CD4-positive, alpha-beta T cell treated with Interleukin-17A for 4 hours (primary cell): ENCODE data around the gene KLF7.
"Not testable (repeated sequence)": the region's sequence is repeated elsewhere in the genome, so short reads cannot be mapped to it uniquely, and the experiment has no call there.

Experiments
- DNase-seq: peaks from one replicate; pipeline ENCODE4 v3.0.0-alpha.2; 2020; ENCODE audit warnings: mixed read lengths

The KLF7 gene

GRCh38 chr2:207048416-207048815, 117.3 kb downstream of the KLF7 start:
- DNase-seq, result no peak

DNA sequence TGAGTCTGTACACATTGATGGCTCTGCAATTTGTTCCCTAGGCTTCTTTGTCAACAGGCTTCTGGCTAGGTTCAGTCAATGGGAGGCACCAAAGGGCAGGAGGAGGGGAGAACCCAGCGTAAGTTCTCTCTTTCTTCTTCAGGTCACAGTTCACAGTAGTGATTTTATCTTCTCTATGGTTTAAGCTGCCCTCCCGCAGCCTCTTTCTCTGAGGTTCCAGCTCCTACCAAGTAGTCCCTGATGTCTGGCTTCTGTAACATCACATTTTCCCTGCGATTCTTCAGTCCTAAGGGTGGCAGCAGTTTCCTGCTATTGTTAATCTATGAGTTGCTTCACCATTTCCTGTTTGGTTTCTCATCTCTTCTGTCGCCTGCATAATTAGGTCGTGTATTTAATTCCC, 119.0 kb downstream of the KLF7 start:
- peak; percentile 51 for DNase-seq

GRCh38 chr2:207045531-207045930, 120.2 kb downstream of the KLF7 start:
- no peak for DNase-seq

DNA sequence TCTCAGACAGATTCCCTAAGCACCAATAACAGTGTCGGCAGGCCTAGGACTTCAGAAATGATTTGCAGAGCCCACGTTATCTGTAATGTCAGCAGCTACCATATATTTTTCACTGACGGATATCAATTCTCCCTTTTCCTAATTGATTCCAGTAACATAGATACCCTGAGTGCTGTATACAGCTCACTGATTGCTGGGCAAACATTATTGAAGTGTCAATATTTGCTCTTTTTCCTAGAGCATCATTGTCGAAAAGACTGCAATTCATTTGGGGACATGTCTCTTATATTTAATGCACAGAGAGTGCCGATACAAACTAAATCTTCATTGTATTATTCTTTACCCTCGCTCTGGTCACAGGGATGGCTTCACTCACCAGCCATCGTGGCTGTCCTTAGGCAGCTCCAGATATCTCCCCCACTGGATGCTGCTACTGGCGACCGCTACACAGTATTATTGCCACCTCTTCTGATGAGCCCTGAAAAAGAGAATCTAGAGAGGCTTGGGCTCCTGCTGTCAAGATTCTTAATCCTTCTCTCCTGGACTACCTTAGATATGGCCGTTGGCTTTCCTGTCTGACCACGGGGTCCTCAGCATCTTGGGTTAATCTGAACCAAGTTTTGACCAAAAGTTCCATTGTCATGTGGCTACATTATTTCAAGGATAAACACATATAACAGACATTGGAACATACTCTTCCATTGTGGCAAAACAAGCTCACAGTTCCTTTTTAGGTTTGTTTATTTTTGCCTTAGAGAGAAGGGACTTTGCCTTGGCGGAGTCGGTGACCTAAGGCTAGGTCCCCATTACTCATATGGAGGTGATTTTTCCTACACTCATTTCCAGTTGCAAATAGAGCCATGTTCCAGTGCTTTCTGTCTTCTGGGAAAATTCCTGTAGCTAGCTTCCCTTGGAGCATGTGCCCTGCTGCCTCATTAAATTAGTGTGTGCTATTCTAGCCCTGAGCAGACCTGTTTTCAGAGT, 121.1 kb downstream of the KLF7 start:
- no peak for DNase-seq

GRCh38 chr2:207042841-207043240, 122.9 kb downstream of the KLF7 start:
- DNase-seq, result no peak

DNA sequence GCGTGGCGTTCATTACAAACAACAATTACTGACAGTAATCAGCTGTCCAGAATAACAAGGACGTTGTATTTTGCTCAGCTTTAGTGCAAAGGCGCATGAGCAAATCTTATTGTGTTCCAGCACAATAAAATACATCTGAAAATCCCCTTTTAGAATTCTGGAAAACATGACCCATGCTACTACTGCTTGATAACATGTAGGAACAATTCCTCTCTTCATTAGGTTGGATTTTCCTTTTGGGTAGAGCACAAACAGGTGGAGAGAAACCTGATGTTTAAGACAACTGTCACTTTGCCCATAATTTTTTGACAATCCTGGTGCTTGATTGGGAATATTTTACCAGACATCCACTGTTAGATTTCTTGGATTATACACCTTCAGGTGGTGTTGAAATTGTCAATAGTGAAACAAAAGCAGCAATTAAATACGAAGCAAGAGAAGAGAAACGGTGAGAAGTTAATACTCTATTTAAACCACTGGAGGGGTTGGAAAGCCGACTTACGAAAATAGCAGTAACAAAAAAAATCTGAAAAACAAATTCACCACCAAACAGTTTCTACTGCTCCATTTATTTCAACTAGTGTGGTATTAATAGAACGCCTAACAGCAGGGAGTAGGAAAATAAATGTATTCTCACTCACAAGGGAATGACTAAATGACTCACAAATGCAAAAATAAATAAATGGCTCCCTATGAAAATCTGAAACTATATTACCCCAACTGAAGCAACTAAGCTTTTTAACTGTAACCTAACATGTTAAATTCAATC, 123.8 kb downstream of the KLF7 start:
- no peak for DNase-seq

- DNase-seq, result no peak
These were observed 124.5 kb downstream of the KLF7 start for GRCh38 chr2:207041279-207041678.

DNA sequence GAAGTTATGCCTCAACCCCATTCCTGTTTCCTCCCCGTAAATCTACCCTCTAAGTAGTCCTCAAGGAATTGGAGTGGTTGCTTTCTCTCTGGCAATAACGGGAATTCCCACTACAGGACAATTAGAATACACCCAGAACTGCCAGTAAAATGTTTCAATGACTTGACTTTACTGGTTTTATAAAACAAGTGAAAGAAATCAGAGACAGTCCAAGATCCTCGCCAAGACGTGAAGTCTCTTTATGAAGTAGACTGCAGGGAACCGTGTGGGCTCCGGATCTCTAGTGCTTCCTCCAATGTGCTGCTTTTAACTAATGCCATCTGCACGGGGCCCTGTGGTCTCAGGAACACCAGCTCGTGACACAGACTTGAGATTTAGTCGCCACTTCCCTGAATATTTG, 125.1 kb downstream of the KLF7 start:
- DNase-seq, result no peak

- DNase-seq, result no peak
These were observed 126.5 kb downstream of the KLF7 start for GRCh38 chr2:207039225-207039624.

GRCh38 chr2:207038299-207038698, 127.4 kb downstream of the KLF7 start:
- no peak for DNase-seq

DNA sequence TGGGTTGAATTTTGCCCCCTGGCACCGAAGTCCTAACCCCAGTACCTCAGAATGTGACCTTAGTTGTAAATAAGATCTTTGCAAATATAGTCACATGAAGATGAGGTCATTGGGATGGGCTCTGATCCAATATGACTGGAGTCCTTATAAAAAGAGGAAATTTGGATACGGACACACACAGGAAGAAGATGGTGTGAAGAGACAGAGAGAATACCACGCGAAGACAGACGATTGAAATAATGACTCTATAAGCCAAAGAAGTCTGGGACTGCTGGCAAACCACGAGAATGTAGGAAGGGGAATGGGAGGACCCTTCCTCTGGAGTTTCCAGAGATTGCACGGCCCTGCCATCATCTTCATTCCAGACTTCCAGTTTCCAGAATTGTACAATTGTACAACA, 127.9 kb downstream of the KLF7 start:
- DNase-seq, result no peak

DNA sequence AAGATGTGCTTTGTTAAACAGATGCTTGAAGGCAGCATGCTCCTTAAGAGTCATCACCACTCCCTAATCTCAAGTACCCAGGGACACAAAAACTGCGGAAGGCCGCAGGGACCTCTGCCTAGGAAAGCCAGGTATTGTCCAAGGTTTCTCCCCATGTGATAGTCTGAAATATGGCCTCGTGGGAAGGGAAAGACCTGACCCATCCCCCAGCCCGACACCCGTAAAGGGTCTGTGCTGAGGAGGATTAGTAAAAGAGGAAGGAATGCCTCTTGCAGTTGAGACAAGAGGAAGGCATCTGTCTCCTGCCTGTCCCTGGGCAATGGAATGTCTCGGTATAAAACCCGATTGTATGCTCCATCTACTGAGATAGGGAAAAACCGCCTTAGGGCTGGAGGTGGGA, 128.7 kb downstream of the KLF7 start:
- DNase-seq, result not testable (repeated sequence)

- DNase-seq, result no peak
These were observed 129.9 kb downstream of the KLF7 start for GRCh38 chr2:207035875-207036274.

DNA sequence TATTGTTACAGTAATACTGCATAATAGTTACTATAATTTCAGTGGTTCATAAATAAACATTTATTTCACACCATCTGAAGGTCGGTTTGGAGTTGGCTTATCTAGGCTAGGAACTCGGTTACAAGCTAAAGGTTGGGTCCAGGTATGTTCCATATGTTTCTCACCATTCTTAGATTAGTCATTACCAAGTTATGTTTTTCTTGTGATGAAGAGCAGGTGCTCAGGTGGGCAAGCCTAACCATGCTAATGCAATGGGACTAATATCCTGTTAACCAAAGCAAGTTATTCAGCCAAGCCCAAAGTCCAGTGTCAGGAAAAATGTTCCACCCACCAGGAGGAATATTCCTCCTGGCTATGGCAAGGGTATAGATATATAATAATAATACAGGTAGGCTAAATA, 133.3 kb downstream of the KLF7 start:
- DNase-seq, result no peak
